ENCODE results near the gene LRRC27.

DNA sequence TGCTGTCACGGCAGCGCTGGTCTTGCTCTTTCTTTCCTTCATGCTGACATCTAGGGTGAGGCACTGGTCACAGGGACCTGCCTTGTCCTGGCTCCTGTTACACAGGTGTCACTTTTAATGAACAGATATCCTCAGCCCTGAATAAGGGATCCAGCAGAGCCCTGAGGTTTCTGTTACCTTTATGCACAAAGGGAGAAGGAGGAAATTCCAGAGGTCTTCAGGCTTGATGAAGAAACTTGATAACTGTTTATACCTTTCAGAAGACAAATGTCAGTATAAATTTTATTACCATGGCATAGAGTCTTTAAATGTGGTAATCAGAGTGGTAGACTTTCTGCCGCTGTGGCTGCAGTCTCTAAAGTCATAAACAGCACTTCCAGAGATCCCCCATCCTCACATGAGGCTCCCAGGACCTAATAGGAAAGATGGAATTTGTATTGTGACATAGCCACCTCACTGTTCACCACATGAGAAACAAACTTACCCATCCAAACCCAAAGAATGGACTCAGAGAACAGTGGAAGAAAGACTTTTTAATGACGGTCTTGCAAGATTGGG, 2.7 kb downstream of the LRRC27 start:
- TF ChIP-seq EZH2 (IDR thresholded peaks at IDR 0.05; ENCODE audit: insufficient read depth, poor library complexity, severe bottlenecking) = no peak
- TF ChIP-seq EZH2phosphoT487 (IDR thresholded peaks at IDR 0.05; ENCODE audit: insufficient read depth, low read depth) = no peak
